GM10847 (cell line): ENCODE data around the gene PMVK.
A peak's percentile ranks its signal among the peaks of the same experiment; 100 is the strongest.

Experiments used
- POLR2A ChIP-seq: IDR thresholded peaks from 2 replicates; pipeline ENCODE4 v1.6.1; 2011; ENCODE audit not compliant: insufficient read length; ENCODE audit errors: extremely low read depth

The PMVK gene

DNA sequence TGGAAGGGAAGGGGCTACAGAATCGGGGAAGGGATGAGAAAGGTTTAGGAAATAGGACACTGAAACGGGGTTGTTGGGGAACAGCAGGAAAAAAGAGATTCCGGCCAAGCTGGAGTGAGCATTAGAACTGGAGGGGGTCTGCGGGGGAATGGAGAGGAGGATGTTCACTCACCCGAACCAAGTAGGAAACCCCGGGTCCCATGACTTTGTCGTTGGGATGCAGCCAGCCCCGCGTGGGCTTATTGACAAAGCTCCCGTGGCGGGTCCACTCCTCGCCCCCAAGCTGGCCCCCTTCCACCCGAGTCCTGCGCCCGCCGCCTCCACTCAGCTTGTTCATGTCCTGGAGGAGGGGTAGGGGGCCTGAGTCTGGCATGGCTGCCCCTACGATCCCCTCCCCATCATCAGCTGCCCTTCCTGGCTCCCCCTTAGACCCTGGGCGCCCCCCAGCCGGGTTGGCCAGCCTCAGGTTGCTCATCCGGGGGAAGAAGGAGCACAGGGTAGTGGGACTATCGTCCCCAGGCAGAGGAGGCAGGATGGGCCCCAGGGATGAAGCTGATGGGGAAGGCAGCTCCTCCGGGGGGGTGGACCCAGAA is 33.4 kb upstream of the PMVK start:
- no peak for TF ChIP-seq POLR2A

- TF ChIP-seq POLR2A, result no peak
Observed at GRCh38 chr1:154969246-154969645, 32.7 kb upstream of the PMVK start.

DNA sequence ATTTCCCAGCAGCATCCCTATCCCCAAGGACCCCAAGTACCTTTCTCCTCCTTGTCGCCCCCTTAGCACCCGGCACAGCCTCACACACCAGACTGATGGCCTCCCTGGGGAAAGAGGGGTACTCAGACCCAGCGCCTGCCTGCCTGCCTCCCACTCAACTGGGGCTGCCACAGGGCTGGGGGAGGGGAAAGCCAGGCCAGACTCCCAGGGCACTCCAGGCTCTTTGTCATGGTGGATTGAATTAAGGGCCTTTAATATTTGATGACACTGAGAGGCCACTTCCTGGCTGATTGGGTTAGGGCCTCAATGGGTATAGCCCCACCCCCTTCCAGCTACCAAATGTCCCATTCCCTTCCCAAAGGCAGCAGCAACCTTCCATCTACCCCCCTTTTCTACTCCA is 32.2 kb upstream of the PMVK start:
- no peak for TF ChIP-seq POLR2A

DNA sequence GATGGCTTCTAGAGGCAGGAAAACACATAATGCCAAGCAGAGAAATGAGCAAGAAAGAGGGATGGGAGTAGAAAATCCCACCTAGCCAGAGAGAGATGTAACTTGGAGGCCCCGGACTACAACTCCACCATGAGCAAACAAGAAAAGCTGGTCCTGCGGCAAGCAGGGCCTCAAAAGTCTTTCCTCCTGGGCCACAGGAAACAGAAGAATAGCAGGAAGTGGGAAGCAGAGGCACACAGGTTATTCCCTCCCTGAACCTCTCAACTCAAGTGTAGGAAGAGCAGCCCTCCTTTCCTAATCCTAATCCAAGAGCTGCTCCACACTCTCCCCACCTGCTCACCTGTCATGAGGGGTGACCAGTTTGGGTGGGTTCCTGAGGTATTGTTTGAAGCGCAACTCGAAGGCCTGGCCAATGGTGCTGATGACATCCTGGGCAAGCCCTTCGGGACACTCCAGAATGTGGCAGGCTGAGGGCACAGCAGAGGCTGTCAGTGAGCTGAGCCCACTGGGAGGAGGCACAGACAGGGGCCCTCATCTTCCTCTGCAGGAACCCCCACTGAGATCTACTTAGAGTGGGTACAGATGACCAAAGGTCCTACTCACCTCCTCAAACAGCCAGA is 30.9 kb upstream of the PMVK start:
- TF ChIP-seq POLR2A, result no peak

- no peak for TF ChIP-seq POLR2A
Observed at GRCh38 chr1:154966111-154966510, 29.6 kb upstream of the PMVK start.

GRCh38 chr1:154964359-154964758 is 27.8 kb upstream of the PMVK start:
- TF ChIP-seq POLR2A, result no peak

- no peak for TF ChIP-seq POLR2A
Observed at GRCh38 chr1:154963643-154964042, 27.1 kb upstream of the PMVK start.

DNA sequence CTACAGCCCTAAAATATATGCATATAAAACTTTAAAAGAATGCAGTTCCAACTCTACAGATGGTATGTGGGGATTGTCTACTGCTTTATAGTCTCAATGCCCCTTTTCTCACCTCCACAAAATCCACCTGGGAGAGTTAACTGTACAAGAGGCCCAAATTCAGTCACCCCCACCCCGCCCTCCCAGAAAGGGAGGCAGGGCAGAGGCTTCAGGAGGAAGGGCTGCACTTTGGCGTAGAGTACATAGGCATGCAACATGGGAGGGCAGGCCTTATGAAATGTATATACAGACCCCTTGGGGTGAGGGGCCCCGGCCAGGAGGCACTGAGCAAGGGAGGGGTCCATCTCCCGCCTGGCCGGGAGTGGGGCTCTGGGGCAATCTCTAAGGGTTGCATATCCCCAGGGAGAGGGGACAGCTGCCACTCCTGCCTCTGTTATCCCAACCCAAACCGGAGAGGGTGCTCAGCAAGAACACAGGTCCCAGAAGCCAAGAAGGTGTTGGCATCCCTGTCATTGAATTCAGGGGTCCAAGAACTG is 26.3 kb upstream of the PMVK start:
- no peak for TF ChIP-seq POLR2A

GRCh38 chr1:154962156-154962749 is 25.7 kb upstream of the PMVK start:
- no peak for TF ChIP-seq POLR2A

DNA sequence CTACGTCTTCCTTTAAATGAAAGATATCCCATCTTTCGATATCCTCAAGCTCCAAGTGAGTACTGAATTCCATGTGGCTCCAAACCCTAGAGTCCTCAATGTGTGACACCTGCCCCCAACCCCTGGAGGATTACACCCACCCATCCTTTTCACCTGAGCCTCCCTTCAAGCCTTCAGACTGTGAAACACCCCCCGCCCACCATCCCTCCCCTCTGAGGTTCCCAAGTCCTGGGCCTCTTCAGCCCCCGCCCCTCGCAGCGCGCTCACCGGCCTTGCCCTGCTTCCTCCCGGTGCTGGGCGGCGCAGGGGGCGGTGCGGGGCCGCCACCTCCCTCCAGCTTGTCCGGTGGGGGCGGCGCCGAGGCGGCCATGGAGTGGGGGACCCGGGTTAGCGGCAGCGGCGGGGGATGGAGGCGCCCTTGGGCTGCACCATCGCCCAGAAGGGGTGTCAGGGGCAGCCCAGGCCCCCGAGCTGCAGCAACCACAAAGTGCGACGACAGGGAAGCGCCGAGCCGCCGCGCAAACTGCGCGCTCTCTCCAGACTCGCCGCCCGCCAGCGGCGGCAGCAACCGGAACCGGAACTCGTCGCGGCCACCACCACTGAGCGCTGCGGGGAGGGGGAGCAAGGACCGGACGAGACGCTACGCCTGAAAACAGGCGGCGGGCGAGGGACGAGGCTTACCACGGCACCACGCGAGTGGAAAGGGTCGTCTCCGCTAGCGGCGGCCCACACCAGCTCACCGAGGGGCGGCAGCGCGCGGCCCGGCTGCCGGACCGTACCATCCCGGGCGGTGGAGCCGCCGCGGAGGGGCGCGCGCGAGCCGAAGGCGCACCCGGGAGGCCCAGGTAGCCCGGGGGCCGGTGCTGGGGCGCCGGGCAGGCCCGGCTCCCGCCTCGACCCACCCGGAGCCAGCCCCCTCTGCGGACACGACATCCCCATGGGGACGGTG is 25.0 kb upstream of the PMVK start, which contains the start of gene PYGO2:
Gene PYGO2, minus strand, starts transcription at position 576 of the 949 bp plus-strand sequence. Its CDS starts 206 bp downstream, at position 370.
- TF ChIP-seq POLR2A, result peak; percentile 88

DNA sequence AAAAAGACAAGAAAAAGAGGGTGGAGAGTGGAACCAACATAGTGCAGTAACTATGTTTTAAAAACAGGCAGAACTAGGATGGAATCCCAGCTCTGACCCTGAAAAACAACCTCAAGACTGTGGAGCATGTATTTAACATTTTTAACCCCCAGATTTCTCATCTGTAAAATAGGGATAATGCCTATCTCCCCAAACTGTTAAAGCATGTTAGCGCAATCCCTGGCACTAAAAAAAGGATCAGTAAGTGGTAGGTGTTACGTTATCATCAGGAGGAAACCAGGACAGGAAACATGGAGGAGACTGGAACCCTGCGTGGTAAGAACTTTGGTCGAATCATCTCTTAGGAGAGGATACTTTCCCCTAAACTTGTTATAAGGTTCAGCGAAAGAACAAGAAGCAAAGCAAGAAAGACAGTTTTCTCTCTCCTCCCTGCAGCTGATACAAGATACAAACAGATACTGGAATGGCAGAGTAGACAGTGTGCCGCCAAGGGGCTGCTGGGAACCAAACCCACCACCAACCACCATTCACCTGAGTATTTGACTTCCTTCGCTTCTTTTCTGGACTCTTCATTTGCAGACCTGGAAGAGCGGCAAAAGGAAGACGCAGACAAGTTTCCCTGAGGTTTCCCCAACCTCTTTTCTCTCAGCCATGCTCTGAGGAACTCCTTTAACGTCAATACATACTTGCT is 24.1 kb upstream of the PMVK start:
- no peak for TF ChIP-seq POLR2A

DNA sequence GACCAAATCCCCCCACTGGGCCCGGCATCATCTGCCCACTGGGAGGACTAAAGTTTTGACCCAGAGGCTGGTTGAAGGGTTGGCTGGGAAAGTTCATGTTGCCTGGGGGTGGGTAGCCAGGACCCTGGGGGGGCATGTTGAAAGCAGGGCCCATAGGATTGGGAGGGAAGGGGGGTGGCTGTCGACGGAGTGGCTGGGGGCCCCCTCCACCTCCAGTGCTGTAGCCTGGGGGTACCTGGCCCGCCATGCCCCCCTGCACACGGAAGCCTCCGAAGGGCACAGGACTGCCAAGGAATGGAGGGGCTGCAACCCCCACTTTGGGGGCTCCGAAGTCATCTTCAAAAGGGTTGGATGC is 22.9 kb upstream of the PMVK start:
- no peak for TF ChIP-seq POLR2A

GRCh38 chr1:154958681-154959425 is 22.3 kb upstream of the PMVK start:
- TF ChIP-seq POLR2A, result no peak

- TF ChIP-seq POLR2A, result no peak
Observed at GRCh38 chr1:154958036-154958435, 21.5 kb upstream of the PMVK start.

DNA sequence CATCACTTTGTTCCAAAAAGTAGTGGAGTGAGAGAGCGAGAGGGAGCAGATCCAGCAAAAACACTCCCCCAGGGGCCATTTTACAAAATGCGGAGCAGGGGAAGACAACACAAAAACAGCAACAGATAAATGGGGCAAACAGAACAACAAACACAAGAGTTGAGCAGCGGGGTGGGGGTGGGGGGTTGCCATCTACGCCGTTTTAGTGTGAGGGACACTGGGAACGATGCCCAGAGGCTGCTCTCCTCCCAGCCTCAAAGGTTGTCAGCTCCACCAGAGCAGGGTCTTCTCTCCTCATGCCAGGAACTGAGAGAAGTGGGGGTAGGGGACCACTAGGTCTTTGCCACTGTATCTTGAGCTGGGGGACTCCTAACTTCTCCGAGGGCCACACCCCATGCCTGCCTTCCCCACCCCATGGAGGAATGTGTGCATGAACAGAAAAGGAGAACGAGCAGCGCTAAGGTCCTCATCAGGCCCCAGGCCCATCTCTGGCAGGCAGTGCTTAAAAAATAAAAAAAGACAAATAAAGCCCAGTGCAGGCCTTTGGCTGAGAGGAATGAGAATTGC is 20.7 kb upstream of the PMVK start:
- no peak for TF ChIP-seq POLR2A
